B cell (primary cell): Measurements from ENCODE around the gene FDX1.

Experiments
- CTCF ChIP-seq: fragments of 200-600 bp; IDR thresholded peaks from one replicate; pipeline ENCODE4 v1.8.0; 2022; ENCODE audit warnings: antibody characterized with exemption, mild to moderate bottlenecking
- EZH2 ChIP-seq: IDR thresholded peaks from 2 replicates; pipeline ENCODE4 v1.6.1; 2012; ENCODE audit warnings: borderline replicate concordance, low read depth, mild to moderate bottlenecking, moderate library complexity, low read length; ENCODE audit not compliant: insufficient read depth, poor library complexity, severe bottlenecking

GRCh38 chr11:110479108-110480101 is 49.7 kb downstream of the FDX1 start:
- TF ChIP-seq EZH2: no peak
- no peak for TF ChIP-seq CTCF
